ENCODE results near the gene PITPNM1. TPM values are rescaled to one million over a fixed set of nuclear protein-coding genes. Genes with fewer than 3 reads are reported as not detected.

The PITPNM1 gene
- total RNA-seq, 4 donors from 2014 or later: 7.3 to 19.9 (median 12.6) TPM

- WGBS, 2 donors: 31 to 37% methylated on average over 33 to 41 of the region's 45 CpGs
- DNase-seq (ENCODE audit: low spot score in 2 of 2): no peak
Observed at GRCh38 chr11:67442504-67443404, 62.4 kb downstream of the PITPNM1 start.

More at GRCh38 chr11:67442504-67443404, 62.4 kb downstream of the PITPNM1 start:
- TF ChIP-seq CTCF (IDR thresholded peaks at IDR 0.05): no peak
- TF ChIP-seq POLR2A (IDR thresholded peaks at IDR 0.05): no peak
- H3K4me3 ChIP-seq (ENCODE audit: low read depth, poor library complexity, severe bottlenecking): peak overlapping the region; percentile 80
- intact Hi-C loops (cut with DNase I; ENCODE audit: low total_unique reads): no loop called here

Small RNAs within 50 kb of the gene (microRNA-seq; reads per million reads assigned to microRNA genes)
- gene MIR6752 (ENCODE audit: borderline number of aligned reads in 1 of 2, borderline replicate concordance in 2 of 2): 0 reads per million in 2 donors

Other genes with a start within 250 kb of the PITPNM1 start
- gene GRK2, start 238.9 kb downstream of the PITPNM1 start, total RNA-seq: 100 to 1,000 TPM in 3 of 4 donors, 10 to 100 TPM in 1; 81.1 to 127 (median 114) TPM
- 10 to 100 TPM; 60.5 to 84.7 (median 72.8) TPM for gene ANKRD13D, start 216.1 kb downstream of the PITPNM1 start, total RNA-seq
- 10 to 100 TPM; 58.6 to 71.0 (median 62.0) TPM for gene SSH3, start 201.8 kb downstream of the PITPNM1 start, total RNA-seq
- gene POLD4, start 151.8 kb downstream of the PITPNM1 start, total RNA-seq: 100 to 1,000 TPM in 1 of 4 donors, 10 to 100 TPM in 3; 82.3 to 126 (median 86.4) TPM
- gene CLCF1, start 131.8 kb downstream of the PITPNM1 start, total RNA-seq: 1 to 10 TPM; 2.2 to 3.3 (median 2.5) TPM
- 10 to 100 TPM; 24.9 to 28.5 (median 27.2) TPM for gene RAD9A, start 113.4 kb downstream of the PITPNM1 start, total RNA-seq
- gene PPP1CA, start 103.5 kb downstream of the PITPNM1 start, total RNA-seq: 100 to 1,000 TPM; 101 to 160 (median 143) TPM
- gene TBC1D10C, start 101.3 kb downstream of the PITPNM1 start, total RNA-seq: 1 to 10 TPM in 2 of 4 donors, under 1 TPM in 2; 0.71 to 1.3 (median 0.97) TPM
- 1 to 10 TPM in 2 of 4 donors, under 1 TPM in 2; 0.30 to 1.5 (median 1.0) TPM for gene CARNS1, start 89.7 kb downstream of the PITPNM1 start, total RNA-seq
- 100 to 1,000 TPM; 154 to 264 (median 203) TPM for gene RPS6KB2, start 76.9 kb downstream of the PITPNM1 start, total RNA-seq
- gene PTPRCAP, start 67.7 kb downstream of the PITPNM1 start, total RNA-seq: 1 to 10 TPM; 1.6 to 2.9 (median 2.1) TPM
- gene CORO1B, start 61.9 kb downstream of the PITPNM1 start, total RNA-seq: 10 to 100 TPM; 40.1 to 79.5 (median 66.9) TPM
- not detected for gene GPR152, start 52.6 kb downstream of the PITPNM1 start, total RNA-seq
- gene CABP4, start 50.0 kb downstream of the PITPNM1 start, total RNA-seq: under 1 TPM in 2 of 4 donors, not detected in 2; 0.11 to 0.25 TPM
- gene TMEM134, start 36.1 kb downstream of the PITPNM1 start, total RNA-seq: 100 to 1,000 TPM; 202 to 374 (median 252) TPM
- gene AIP, start 22.3 kb downstream of the PITPNM1 start, total RNA-seq: 10 to 100 TPM; 38.7 to 52.5 (median 47.7) TPM
- 10 to 100 TPM; 16.3 to 40.4 (median 27.8) TPM for gene CDK2AP2, start 2.8 kb upstream of the PITPNM1 start, total RNA-seq
- gene CABP2, start 18.1 kb upstream of the PITPNM1 start, total RNA-seq: not detected
- 1,000 to 10,000 TPM; 1,126 to 2,386 (median 2,019) TPM for gene GSTP1, start 78.4 kb upstream of the PITPNM1 start, total RNA-seq
- gene NDUFV1, start 101.6 kb upstream of the PITPNM1 start, total RNA-seq: 100 to 1,000 TPM; 238 to 283 (median 269) TPM
- 10 to 100 TPM; 42.1 to 89.4 (median 55.1) TPM for gene NUDT8, start 124.6 kb upstream of the PITPNM1 start, total RNA-seq
- gene TBX10, start 134.4 kb upstream of the PITPNM1 start, total RNA-seq: not detected
- 1 to 10 TPM in 1 of 4 donors, under 1 TPM in 1, not detected in 2; 0.34 to 1.3 TPM for gene ACY3, start 145.4 kb upstream of the PITPNM1 start, total RNA-seq
- gene ALDH3B2, start 169.3 kb upstream of the PITPNM1 start, total RNA-seq: 100 to 1,000 TPM; 127 to 221 (median 170) TPM